ENCODE results near the gene VPS35L.
A peak's percentile ranks its signal among the peaks of the same experiment; 100 is the strongest.
"Not testable (repeated sequence)": the region's sequence is repeated elsewhere in the genome, so short reads cannot be mapped to it uniquely, and the experiment has no call there.

Gene VPS35L

DNA sequence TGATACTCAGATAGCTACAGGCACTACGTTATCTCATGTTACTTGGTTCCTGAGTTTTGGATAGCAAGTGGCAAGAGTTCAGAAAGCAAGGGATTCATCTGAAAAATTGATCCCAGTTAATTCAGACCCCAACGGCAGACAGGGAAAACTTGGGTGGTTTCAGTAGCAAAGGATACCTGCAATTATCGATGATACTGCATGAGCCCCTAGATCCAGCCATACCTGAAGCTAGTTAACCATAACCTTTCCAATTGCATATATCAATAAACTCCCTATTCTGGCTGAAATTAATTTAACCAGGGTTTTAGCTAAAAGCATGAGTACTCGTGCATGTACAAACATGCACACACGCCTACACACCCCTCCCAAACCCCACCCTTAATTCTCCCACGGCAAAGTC lies 158.2 kb downstream of the VPS35L start:
- TF ChIP-seq, protein P1, sequence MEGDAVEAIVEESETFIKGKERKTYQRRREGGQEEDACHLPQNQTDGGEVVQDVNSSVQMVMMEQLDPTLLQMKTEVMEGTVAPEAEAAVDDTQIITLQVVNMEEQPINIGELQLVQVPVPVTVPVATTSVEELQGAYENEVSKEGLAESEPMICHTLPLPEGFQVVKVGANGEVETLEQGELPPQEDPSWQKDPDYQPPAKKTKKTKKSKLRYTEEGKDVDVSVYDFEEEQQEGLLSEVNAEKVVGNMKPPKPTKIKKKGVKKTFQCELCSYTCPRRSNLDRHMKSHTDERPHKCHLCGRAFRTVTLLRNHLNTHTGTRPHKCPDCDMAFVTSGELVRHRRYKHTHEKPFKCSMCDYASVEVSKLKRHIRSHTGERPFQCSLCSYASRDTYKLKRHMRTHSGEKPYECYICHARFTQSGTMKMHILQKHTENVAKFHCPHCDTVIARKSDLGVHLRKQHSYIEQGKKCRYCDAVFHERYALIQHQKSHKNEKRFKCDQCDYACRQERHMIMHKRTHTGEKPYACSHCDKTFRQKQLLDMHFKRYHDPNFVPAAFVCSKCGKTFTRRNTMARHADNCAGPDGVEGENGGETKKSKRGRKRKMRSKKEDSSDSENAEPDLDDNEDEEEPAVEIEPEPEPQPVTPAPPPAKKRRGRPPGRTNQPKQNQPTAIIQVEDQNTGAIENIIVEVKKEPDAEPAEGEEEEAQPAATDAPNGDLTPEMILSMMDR (IDR thresholded peaks at IDR 0.05; ENCODE audit: extremely low read depth, missing control alignments), result no peak
- DNase-seq (ENCODE audit: low spot score), result no peak

- DNase-seq (ENCODE audit: low spot score), result no peak
- TF ChIP-seq, protein P1 (IDR thresholded peaks at IDR 0.05; ENCODE audit: extremely low read depth, missing control alignments), result no peak
Observed at GRCh38 chr16:19715566-19715965, 160.1 kb downstream of the VPS35L start.

- TF ChIP-seq, protein P1 (IDR thresholded peaks at IDR 0.05; ENCODE audit: extremely low read depth, missing control alignments), result no peak
- DNase-seq (ENCODE audit: low spot score), result no peak
Observed at GRCh38 chr16:19716183-19716582, 160.7 kb downstream of the VPS35L start.

DNA sequence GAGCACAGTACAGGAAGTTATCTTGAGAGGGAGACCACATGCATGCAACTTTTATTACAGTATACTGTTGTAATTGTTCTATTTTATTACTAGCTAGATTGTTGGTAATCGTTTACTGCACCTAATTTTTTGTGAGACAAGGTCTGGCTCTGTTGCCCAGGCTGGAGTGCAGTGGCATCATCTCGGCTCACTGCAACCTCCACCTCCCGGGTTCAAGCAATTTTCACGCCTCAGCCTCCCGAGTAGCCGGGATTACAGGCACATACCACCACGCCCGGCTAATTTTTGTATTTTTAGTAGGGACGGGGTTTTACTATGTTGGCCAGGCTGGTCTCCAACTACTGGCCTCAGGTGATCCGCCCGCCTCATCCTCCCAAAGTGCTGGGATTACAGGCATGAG lies 161.2 kb downstream of the VPS35L start:
- DNase-seq (ENCODE audit: low spot score), result not testable (repeated sequence)

DNA sequence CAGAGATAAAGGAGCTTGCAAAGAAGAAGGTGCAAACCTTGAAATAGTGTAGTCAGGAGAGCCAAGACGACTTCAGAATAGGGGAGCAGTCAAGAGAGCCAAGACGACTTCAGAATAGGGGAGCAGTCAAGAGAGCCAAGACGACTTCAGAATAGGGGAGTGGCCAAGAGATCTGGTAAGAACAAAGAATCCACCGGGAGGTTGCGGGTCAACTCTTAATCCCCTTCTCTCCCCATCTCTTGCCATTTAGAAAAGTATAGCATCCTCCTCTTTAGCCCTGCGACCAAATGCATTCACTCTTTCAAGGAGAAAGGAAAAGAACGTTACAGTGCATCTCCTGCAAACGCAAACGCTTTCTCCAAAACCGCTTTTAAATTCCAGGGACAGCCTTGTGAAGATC lies 161.8 kb downstream of the VPS35L start:
- no peak for DNase-seq (ENCODE audit: low spot score)
- TF ChIP-seq, protein P1 (IDR thresholded peaks at IDR 0.05; ENCODE audit: extremely low read depth, missing control alignments), result no peak

DNA sequence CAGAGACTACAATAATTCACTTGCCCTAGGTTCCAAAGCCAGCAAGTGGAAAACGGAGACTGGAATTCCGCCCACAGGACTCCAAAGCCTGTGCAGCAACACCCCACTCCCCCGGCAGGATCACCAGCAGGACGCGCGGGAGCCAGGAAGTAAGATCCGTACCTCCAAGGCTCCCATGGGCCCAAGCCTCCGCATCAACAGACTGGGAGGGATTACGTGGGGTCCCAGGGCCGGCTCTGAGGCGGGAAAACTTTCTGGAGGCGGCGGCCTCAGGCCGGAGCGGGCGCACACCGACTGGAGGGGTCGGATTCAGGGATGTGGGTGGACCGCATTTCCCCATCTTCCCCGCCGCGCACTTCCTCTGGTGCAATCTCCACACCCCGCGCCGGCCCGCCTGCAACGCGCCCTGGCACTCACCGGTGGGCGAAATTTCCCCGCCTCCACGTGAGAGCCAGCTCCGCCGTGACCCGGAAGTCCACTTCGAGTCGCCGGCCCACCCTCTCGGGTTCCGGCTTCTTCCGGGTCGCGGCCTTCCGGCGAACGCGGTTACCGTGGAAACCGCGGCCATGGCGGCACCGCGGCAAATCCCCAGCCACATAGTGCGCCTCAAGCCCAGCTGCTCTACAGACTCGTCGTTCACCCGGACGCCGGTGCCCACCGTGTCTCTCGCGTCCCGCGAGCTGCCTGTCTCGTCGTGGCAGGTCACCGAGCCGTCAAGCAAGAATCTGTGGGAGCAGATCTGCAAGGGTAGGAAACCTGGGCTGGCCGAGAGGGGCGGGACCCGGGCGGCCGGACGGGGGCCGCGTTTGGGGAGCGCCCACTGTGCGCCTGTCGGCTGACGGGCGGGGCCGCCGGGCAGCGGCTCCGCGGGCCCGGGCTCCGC lies 162.5 kb downstream of the VPS35L start, which contains the start of the genes IQCK and KNOP1:
IQCK (plus strand) TSS at position 531 of the 883 bp plus-strand sequence; CDS start at position 567, 36 bp downstream.
KNOP1 (minus strand) TSS at position 487 of the 883 bp plus-strand sequence. CDS start 3,192 bp downstream, outside the sequence.
- peak; percentile 97 for DNase-seq (ENCODE audit: low spot score)
- TF ChIP-seq, protein P1 (IDR thresholded peaks at IDR 0.05; ENCODE audit: extremely low read depth, missing control alignments), result no peak

DNA sequence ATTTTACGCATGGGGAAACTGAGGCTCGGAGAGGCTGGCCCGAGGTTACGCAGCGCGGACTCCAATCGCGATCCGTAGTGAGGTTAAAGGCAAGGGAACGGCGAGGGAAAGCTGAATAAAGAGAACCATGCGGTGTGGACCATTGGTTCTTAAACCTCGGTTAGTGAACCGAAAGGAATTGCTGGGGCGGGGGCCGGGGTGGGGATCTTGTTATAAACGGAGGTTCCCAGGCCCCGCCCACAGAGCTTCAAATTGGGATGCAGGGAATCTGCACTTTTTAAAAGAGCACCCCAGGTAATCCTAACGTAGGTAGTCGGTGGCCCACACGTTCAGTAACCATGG lies 163.1 kb downstream of the VPS35L start:
- TF ChIP-seq, protein P1 (IDR thresholded peaks at IDR 0.05; ENCODE audit: extremely low read depth, missing control alignments), result no peak
- no peak for DNase-seq (ENCODE audit: low spot score)

Data from GM20000 (cell line).